ENCODE results near the gene NEUROG1. TPM values are rescaled to one million over a fixed set of nuclear protein-coding genes. Genes with fewer than 3 reads are reported as not detected.

NEUROG1 gene
- polyA plus RNA-seq, 1 experiment = not detected

GRCh38 chr5:135559354-135559753 lies 23.6 kb upstream of the NEUROG1 start:
- Histone ChIP-seq H3K27me3 (ENCODE audit: control insufficient read depth, insufficient read depth, low read length) (peaks cover 33% of the 10 kb centered on the region), H3K27ac (ENCODE audit: low read depth, low read length) (no peak overlapping the region), H3K4me3 (ENCODE audit: low read depth, low read length) (no peak overlapping the region), H3K9me3 (ENCODE audit: control insufficient read depth, insufficient read depth, low read length) (no peaks in the 10 kb centered on the region)
- DNase-seq (ENCODE audit: low read depth, low spot score) = no peak
- no peak for TF ChIP-seq CTCF (IDR thresholded peaks at IDR 0.05; ENCODE audit: low read depth, low read length)
- ChIA-PET CTCF (interaction anchor here (1.0 to 26.4 kb wide), 8 partner anchors 9 to 272 kb away, joined by 3 to 1313 read pairs (median 10); partner anchors contain the start of gene SLC25A48), POLR2A (no interaction called here)

GRCh38 chr5:135557076-135557838 lies 21.5 kb upstream of the NEUROG1 start:
- CTCF ChIA-PET = interaction anchor here (26.4 kb wide), 1 partner anchor 90 kb away, joined by 1313 read pairs; no protein-coding TSS in a partner anchor
- H3K27me3 ChIP-seq (ENCODE audit: control insufficient read depth, insufficient read depth, low read length) = peaks cover 37% of the 10 kb centered on the region
- no peak for DNase-seq (ENCODE audit: low read depth, low spot score)
- H3K9me3 ChIP-seq (ENCODE audit: control insufficient read depth, insufficient read depth, low read length) = no peaks in the 10 kb centered on the region
- TF ChIP-seq CTCF (IDR thresholded peaks at IDR 0.05; ENCODE audit: low read depth, low read length) = no peak
- no peak overlapping the region for H3K27ac ChIP-seq (ENCODE audit: low read depth, low read length)
- H3K4me3 ChIP-seq (ENCODE audit: low read depth, low read length) = no peak overlapping the region
- POLR2A ChIA-PET = no interaction called here

- H3K9me3 ChIP-seq (ENCODE audit: control insufficient read depth, insufficient read depth, low read length) = no peaks in the 10 kb centered on the region
- no peak overlapping the region for H3K27ac ChIP-seq (ENCODE audit: low read depth, low read length)
- POLR2A ChIA-PET = no interaction called here
- no peak overlapping the region for H3K4me3 ChIP-seq (ENCODE audit: low read depth, low read length)
- peaks cover 37% of the 10 kb centered on the region for H3K27me3 ChIP-seq (ENCODE audit: control insufficient read depth, insufficient read depth, low read length)
- CTCF ChIA-PET = interaction anchor here (1.1 to 26.4 kb wide), 3 partner anchors 11 to 273 kb away, joined by 3 to 1313 read pairs (median 182); no protein-coding TSS in a partner anchor
- TF ChIP-seq CTCF (IDR thresholded peaks at IDR 0.05; ENCODE audit: low read depth, low read length) = no peak
- DNase-seq (ENCODE audit: low read depth, low spot score) = no peak
Measured at GRCh38 chr5:135556620-135557019, 20.9 kb upstream of the NEUROG1 start.

- H3K9me3 ChIP-seq (ENCODE audit: control insufficient read depth, insufficient read depth, low read length) = no peaks in the 10 kb centered on the region
- no peak overlapping the region for H3K27ac ChIP-seq (ENCODE audit: low read depth, low read length)
- no peak overlapping the region for H3K4me3 ChIP-seq (ENCODE audit: low read depth, low read length)
- ChIA-PET POLR2A (no interaction called here), CTCF (interaction anchor here (1.1 to 26.4 kb wide), 3 partner anchors 12 to 274 kb away, joined by 3 to 1313 read pairs (median 182); no protein-coding TSS in a partner anchor)
- DNase-seq (ENCODE audit: low read depth, low spot score) = no peak
- TF ChIP-seq CTCF (IDR thresholded peaks at IDR 0.05; ENCODE audit: low read depth, low read length) = no peak
- peaks cover 37% of the 10 kb centered on the region for H3K27me3 ChIP-seq (ENCODE audit: control insufficient read depth, insufficient read depth, low read length)
Measured at GRCh38 chr5:135555530-135555929, 19.8 kb upstream of the NEUROG1 start.
